Right lobe of liver (tissue), 4 donors: ENCODE results near the gene SYNGR4.

ENCODE experiments used
- CTCF ChIP-seq, 4 donors: fragments of 200-600 bp in 3 of 4; fragments of 450-650 bp in 1 of 4; IDR thresholded peaks; one replicate each; pipeline versions ENCODE4 v1.5.1 to v1.8.0; 2016 to 2022; ENCODE audit warnings: antibody characterized with exemption in 4 of 4, mild to moderate bottlenecking in 2 of 4
- POLR2A ChIP-seq: fragments of 450-650 bp; IDR thresholded peaks from one replicate; pipeline ENCODE4 v1.6.1; 2017; ENCODE audit warnings: antibody characterized with exemption, mild to moderate bottlenecking
- donor health status: DM: no; HTN: no; CAD: no.
- donor health status: DM: no; HTN: no; CAD: no.
- donor health status: DM: no; HTN: yes; CAD: no.

GRCh38 chr19:48403606-48404005, 39.4 kb downstream of the SYNGR4 start:
- no peak for TF ChIP-seq POLR2A
- no peak for TF ChIP-seq CTCF (IDR thresholded peaks at IDR 0.05)
